Activated CD8-positive, alpha-beta T cell treated with anti-CD3 and anti-CD28 coated beads for 36 hours (primary cell): ENCODE measurements around the gene CHSY3. TPM values are rescaled to one million over a fixed set of nuclear protein-coding genes. Genes with fewer than 3 reads are reported as not detected.

Experiments
- ATAC-seq: fragments of 200-7000 bp; cut with Tn5 transposase; one replicate; pipeline ENCODE4 v1.10.0; 2021; ENCODE audit warnings: mild to moderate bottlenecking, moderate library complexity
- CTCF ChIA-PET: fragments of 350-600 bp; sonication (Branson Sonifier 250); formaldehyde crosslinking; loops from one replicate; lab custom pipeline; 2021; ENCODE audit warnings: antibody characterized with exemption; lab: Charles Lee
- POLR2A ChIA-PET: fragments of 350-600 bp; sonication (Branson Sonifier 250); formaldehyde crosslinking; loops from one replicate; lab custom pipeline; 2021; ENCODE audit warnings: antibody characterized with exemption; lab: Charles Lee
- DNase-seq: peaks from one replicate; pipeline ENCODE4 v3.0.0-alpha.2; 2020
- H3K27ac Mint-ChIP-seq: one replicate; pipeline ENCODE4 v1.8.0; 2021; ENCODE audit warnings: mild to moderate bottlenecking, mixed read lengths
- H3K27me3 Mint-ChIP-seq: one replicate; pipeline ENCODE4 v1.8.0; 2021; ENCODE audit warnings: mixed read lengths
- H3K36me3 Mint-ChIP-seq: one replicate; pipeline ENCODE4 v1.8.0; 2021; ENCODE audit warnings: low read depth, mixed read lengths
- H3K4me1 Mint-ChIP-seq: one replicate; pipeline ENCODE4 v1.8.0; 2021; ENCODE audit warnings: low read depth, mixed read lengths
- H3K4me3 Mint-ChIP-seq: one replicate; pipeline ENCODE4 v1.8.0; 2021; ENCODE audit warnings: mild to moderate bottlenecking, moderate library complexity, mixed read lengths
- H3K9me3 Mint-ChIP-seq: one replicate; pipeline ENCODE4 v1.8.0; 2021; ENCODE audit warnings: mixed read lengths
- intact Hi-C: fragments of 100-400 bp; cut with micrococcal nuclease; formaldehyde crosslinking; loops from one replicate; pipeline ENCODE4 v1.10.0; 2022
- total RNA-seq, 2 experiments: library from RNA; stranded (reverse); gene quantifications; one replicate each; pipeline ENCODE4 v1.2.3, GENCODE V29; 2021
- TF ChIP-seq, protein P1 (sequence below): fragments of 200-600 bp; IDR thresholded peaks from one replicate; pipeline ENCODE4 v1.8.0; 2022; ENCODE audit warnings: antibody characterized with exemption, mild to moderate bottlenecking

The CHSY3 gene
- total RNA-seq, 2 experiments from 2014 or later: not detected

GRCh38 chr5:130011986-130012385 is 107.7 kb downstream of the CHSY3 start:
- intact Hi-C loops: no loop called here
- POLR2A ChIA-PET: no interaction called here
- H3K27ac Mint-ChIP-seq: no peak overlapping the region
- H3K4me1 Mint-ChIP-seq: no peaks in the 10 kb centered on the region
- DNase-seq: no peak
- H3K36me3 Mint-ChIP-seq: no peaks in the 10 kb centered on the region
- CTCF ChIA-PET: no interaction called here
- TF ChIP-seq, protein P1, sequence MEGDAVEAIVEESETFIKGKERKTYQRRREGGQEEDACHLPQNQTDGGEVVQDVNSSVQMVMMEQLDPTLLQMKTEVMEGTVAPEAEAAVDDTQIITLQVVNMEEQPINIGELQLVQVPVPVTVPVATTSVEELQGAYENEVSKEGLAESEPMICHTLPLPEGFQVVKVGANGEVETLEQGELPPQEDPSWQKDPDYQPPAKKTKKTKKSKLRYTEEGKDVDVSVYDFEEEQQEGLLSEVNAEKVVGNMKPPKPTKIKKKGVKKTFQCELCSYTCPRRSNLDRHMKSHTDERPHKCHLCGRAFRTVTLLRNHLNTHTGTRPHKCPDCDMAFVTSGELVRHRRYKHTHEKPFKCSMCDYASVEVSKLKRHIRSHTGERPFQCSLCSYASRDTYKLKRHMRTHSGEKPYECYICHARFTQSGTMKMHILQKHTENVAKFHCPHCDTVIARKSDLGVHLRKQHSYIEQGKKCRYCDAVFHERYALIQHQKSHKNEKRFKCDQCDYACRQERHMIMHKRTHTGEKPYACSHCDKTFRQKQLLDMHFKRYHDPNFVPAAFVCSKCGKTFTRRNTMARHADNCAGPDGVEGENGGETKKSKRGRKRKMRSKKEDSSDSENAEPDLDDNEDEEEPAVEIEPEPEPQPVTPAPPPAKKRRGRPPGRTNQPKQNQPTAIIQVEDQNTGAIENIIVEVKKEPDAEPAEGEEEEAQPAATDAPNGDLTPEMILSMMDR: no peak
- peaks cover 4% of the 10 kb centered on the region for H3K9me3 Mint-ChIP-seq
- no peaks in the 10 kb centered on the region for H3K27me3 Mint-ChIP-seq
- no peak for ATAC-seq
- H3K4me3 Mint-ChIP-seq: no peak overlapping the region

- no peak overlapping the region for H3K4me3 Mint-ChIP-seq
- intact Hi-C loops: no loop called here
- ATAC-seq: no peak
- ChIA-PET POLR2A (no interaction called here), CTCF (no interaction called here)
- H3K4me1 Mint-ChIP-seq: no peaks in the 10 kb centered on the region
- peaks cover 4% of the 10 kb centered on the region for H3K9me3 Mint-ChIP-seq
- H3K27ac Mint-ChIP-seq: no peak overlapping the region
- TF ChIP-seq, protein P1: no peak
- no peak for DNase-seq
- no peaks in the 10 kb centered on the region for H3K27me3 Mint-ChIP-seq
- H3K36me3 Mint-ChIP-seq: no peaks in the 10 kb centered on the region
These were observed 112.9 kb downstream of the CHSY3 start for GRCh38 chr5:130017173-130017572.

GRCh38 chr5:130018641-130019040 is 114.4 kb downstream of the CHSY3 start:
- TF ChIP-seq, protein P1: no peak
- H3K27ac Mint-ChIP-seq: no peak overlapping the region
- H3K4me1 Mint-ChIP-seq: no peaks in the 10 kb centered on the region
- intact Hi-C loops: no loop called here
- no peak overlapping the region for H3K4me3 Mint-ChIP-seq
- no peak for DNase-seq
- no peaks in the 10 kb centered on the region for H3K27me3 Mint-ChIP-seq
- ChIA-PET POLR2A (no interaction called here), CTCF (no interaction called here)
- ATAC-seq: no peak
- peaks cover 4% of the 10 kb centered on the region for H3K9me3 Mint-ChIP-seq
- no peaks in the 10 kb centered on the region for H3K36me3 Mint-ChIP-seq

DNA sequence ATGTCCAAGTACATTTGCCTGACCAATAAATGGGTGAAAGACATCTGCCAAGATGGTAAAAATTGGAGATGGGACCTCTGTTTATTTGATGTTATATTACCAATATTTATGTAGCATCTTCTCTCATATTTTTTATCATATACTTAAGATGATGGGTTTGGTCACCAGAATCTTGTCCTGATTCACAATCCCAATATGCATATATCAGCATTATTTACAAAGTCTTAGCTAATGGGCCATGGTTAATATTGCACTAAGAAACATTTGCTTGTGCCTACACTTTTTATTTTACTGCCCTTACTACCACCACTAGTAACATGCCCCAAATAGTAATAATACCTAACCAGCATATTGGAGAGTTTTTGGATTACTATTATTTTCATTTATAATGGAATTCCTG is 116.7 kb downstream of the CHSY3 start:
- H3K9me3 Mint-ChIP-seq: no peaks in the 10 kb centered on the region
- H3K27me3 Mint-ChIP-seq: no peaks in the 10 kb centered on the region
- ChIA-PET CTCF (no interaction called here), POLR2A (no interaction called here)
- no peak overlapping the region for H3K27ac Mint-ChIP-seq
- H3K4me1 Mint-ChIP-seq: no peaks in the 10 kb centered on the region
- TF ChIP-seq, protein P1: no peak
- H3K36me3 Mint-ChIP-seq: no peaks in the 10 kb centered on the region
- no peak overlapping the region for H3K4me3 Mint-ChIP-seq
- intact Hi-C loops: no loop called here
- no peak for ATAC-seq
- DNase-seq: no peak

DNA sequence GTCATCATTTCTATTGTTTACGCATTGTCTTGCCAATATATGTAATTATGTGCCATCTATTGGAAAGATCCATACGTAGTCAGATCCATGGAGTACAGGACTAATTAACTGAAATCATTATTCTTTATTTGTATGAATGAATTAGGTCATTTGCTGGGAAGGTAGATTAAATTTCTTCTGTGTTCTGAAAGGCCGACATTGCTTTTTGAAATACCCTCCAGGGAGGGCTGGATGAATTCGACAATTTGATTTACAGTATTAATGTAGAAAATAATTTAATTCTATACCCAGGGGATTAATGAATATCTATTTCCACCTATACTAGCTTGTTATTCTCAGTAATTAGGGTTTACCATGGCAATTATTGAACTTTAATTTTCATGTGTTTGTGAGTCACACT is 117.6 kb downstream of the CHSY3 start:
- H3K9me3 Mint-ChIP-seq: no peaks in the 10 kb centered on the region
- no peak overlapping the region for H3K27ac Mint-ChIP-seq
- H3K4me3 Mint-ChIP-seq: no peak overlapping the region
- ATAC-seq (no peak), DNase-seq (no peak)
- CTCF ChIA-PET: no interaction called here
- TF ChIP-seq, protein P1: no peak
- POLR2A ChIA-PET: no interaction called here
- no peaks in the 10 kb centered on the region for H3K27me3 Mint-ChIP-seq
- no peaks in the 10 kb centered on the region for H3K36me3 Mint-ChIP-seq
- no peaks in the 10 kb centered on the region for H3K4me1 Mint-ChIP-seq
- intact Hi-C loops: no loop called here
